Tibial nerve (tissue), 4 donors: Measurements from ENCODE around the gene PRL. TPM values are rescaled to one million over a fixed set of nuclear protein-coding genes. Genes with fewer than 3 reads are reported as not detected.

Source experiments
- DNase-seq, 2 donors: peaks; one replicate each; pipeline ENCODE4 v3.0.0-alpha.2; 2019; ENCODE audit warnings: low spot score in 2 of 2
- H3K27ac ChIP-seq, 4 donors: fragments of 200-600 bp; sonication (generic) in 3 of 4; one replicate each; pipeline ENCODE4 v1.5.1; 2017 to 2019; ENCODE audit warnings: mild to moderate bottlenecking in 1 of 4
- H3K27me3 ChIP-seq, 2 donors: fragments of 200-600 bp; sonication (generic) in 1 of 2; one replicate each; pipeline versions ENCODE4 v1.5.1 to v1.6.0; 2017 to 2019
- H3K36me3 ChIP-seq, 3 donors: fragments of 200-600 bp; sonication (generic); one replicate each; pipeline ENCODE4 v1.5.1; 2018 to 2019
- H3K4me1 ChIP-seq, 4 donors: fragments of 200-600 bp; sonication (generic) in 3 of 4; one replicate each; pipeline ENCODE4 v1.5.1; 2017 to 2019
- H3K4me3 ChIP-seq, 4 donors: fragments of 200-600 bp; sonication (generic) in 3 of 4; one replicate each; pipeline ENCODE4 v1.5.1; 2017 to 2019; ENCODE audit warnings: mild to moderate bottlenecking in 1 of 4, moderate library complexity in 1 of 4
- H3K9me3 ChIP-seq, 4 donors: fragments of 200-600 bp; sonication (generic) in 3 of 4; one replicate each; pipeline ENCODE4 v1.5.1; 2017 to 2019
- EP300 ChIP-seq, 2 donors: sonication (generic); formaldehyde crosslinking; IDR thresholded peaks; one replicate each; pipeline ENCODE4 v1.6.1; 2017; ENCODE audit warnings: antibody characterized with exemption in 2 of 2, mild to moderate bottlenecking in 1 of 2
- POLR2A ChIP-seq, 2 donors: fragments of 450-650 bp; IDR thresholded peaks; one replicate each; pipeline ENCODE4 v1.6.1; 2017; ENCODE audit warnings: antibody characterized with exemption in 2 of 2, mild to moderate bottlenecking in 2 of 2, moderate library complexity in 2 of 2
- WGBS, 2 donors: methylation state at CpG; one replicate each; pipeline ENCODE4 v1.1.5; 2018; 5-methylcytosine and 5-hydroxymethylcytosine counted together
- total RNA-seq, 4 donors: library from RNA; depleted of rRNA; stranded (reverse); fragments of >200 nt; gene quantifications; one replicate each; pipeline ENCODE4 v1.1.0, GENCODE V29; 2016
- TF ChIP-seq, protein P1 (sequence below), 5 experiments: fragments of 200-600 bp in 3 of 5; fragments of 450-650 bp in 2 of 5; sonication (generic) in 3 of 5; IDR thresholded peaks; one replicate each; pipeline ENCODE4 v1.5.1; 2016 to 2019; ENCODE audit warnings: antibody characterized with exemption in 5 of 5, mild to moderate bottlenecking in 3 of 5, moderate library complexity in 2 of 5

The PRL gene
- total RNA-seq, result not detected

DNA sequence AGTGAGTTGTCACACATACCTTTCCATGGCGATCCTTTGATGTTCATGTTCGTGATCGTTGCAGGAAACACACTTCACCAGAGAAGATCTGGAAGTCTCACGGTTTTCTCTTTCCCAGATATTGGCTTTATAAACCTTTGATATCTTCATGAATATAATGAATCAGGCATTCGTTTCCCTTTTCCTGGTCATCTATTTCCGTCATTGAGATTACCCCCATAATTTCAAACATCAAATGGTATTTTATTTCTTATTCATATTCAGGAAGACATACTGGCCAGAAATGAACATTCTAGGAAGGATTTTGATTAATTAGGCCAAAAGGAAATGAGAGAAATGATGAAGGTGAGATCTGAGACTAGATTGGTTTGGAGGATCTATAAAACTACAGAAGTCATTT is at the start of gene PRL:
PRL (minus strand) TSS at position 101 of the 400 bp plus-strand sequence; CDS start at position 47, 54 bp downstream.
- TF ChIP-seq, protein P1, sequence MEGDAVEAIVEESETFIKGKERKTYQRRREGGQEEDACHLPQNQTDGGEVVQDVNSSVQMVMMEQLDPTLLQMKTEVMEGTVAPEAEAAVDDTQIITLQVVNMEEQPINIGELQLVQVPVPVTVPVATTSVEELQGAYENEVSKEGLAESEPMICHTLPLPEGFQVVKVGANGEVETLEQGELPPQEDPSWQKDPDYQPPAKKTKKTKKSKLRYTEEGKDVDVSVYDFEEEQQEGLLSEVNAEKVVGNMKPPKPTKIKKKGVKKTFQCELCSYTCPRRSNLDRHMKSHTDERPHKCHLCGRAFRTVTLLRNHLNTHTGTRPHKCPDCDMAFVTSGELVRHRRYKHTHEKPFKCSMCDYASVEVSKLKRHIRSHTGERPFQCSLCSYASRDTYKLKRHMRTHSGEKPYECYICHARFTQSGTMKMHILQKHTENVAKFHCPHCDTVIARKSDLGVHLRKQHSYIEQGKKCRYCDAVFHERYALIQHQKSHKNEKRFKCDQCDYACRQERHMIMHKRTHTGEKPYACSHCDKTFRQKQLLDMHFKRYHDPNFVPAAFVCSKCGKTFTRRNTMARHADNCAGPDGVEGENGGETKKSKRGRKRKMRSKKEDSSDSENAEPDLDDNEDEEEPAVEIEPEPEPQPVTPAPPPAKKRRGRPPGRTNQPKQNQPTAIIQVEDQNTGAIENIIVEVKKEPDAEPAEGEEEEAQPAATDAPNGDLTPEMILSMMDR (IDR thresholded peaks at IDR 0.05), result no peak
- TF ChIP-seq POLR2A (IDR thresholded peaks at IDR 0.05), result no peak
- TF ChIP-seq EP300 (IDR thresholded peaks at IDR 0.05), result no peak
- 93 to 94% methylated on average over 6 of the region's 6 CpGs for WGBS, 2 donors
- DNase-seq, result no peak
- Histone ChIP-seq H3K4me1 (peaks cover 0 to 6% (median 0%) of the 10 kb centered on the region in 4 donors), H3K27me3 (no peaks in the 10 kb centered on the region), H3K27ac (no peak within 1 kb of the TSS), H3K36me3 (no peaks in the 10 kb centered on the region), H3K9me3 (no peaks in the 10 kb centered on the region), H3K4me3 (no peak within 1 kb of the TSS)

DNA sequence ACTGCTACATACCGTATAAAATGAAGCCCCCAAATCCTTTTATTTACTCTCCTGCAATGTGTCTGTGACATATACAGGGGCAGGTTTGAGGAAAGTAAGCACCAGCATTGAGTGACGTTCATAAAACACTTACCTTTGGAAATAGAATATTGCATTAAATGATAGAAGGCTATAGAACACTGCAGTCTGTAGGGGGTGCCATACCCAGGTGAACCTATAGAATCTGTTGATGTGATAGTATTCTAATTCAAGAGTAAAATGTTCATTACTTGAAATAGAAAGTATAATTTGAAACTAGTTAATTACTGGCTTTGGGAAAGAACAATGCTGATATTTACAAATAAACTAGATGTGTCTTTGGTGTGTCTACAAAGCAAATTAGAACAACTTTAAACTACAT is 47.0 kb upstream of the PRL start:
- TF ChIP-seq, protein P1 (IDR thresholded peaks at IDR 0.05), result no peak
- no peak for TF ChIP-seq POLR2A (IDR thresholded peaks at IDR 0.05)
- TF ChIP-seq EP300 (IDR thresholded peaks at IDR 0.05), result no peak
- Histone ChIP-seq H3K9me3 (no peaks in the 10 kb centered on the region), H3K27ac (no peak overlapping the region), H3K27me3 (no peaks in the 10 kb centered on the region), H3K36me3 (no peaks in the 10 kb centered on the region), H3K4me3 (no peak overlapping the region), H3K4me1 (no peaks in the 10 kb centered on the region)
- no peak for DNase-seq
- WGBS, 2 donors, result 80 to 84% methylated on average over 2 of the region's 2 CpGs

DNA sequence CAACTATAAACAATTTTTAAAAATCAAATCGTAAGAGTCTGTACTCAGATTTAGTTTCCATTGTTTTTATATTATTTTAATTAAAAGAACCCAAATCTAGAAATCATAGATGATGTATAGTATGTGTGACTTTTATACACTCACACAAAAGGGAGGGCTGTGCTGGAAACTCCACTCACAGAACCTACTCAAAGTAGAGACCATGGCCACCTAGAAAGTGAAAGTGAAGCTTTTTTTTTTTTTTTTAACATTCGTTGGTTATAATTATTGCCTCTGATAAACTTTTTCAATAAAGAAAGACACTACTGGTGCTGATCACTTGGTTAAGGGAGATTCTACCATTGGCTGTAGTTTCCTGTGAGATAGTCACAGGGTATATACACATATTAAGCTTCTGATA is 37.9 kb upstream of the PRL start:
- Histone ChIP-seq H3K4me1 (no peaks in the 10 kb centered on the region), H3K4me3 (no peak overlapping the region), H3K36me3 (no peaks in the 10 kb centered on the region), H3K9me3 (no peaks in the 10 kb centered on the region), H3K27ac (no peak overlapping the region), H3K27me3 (no peaks in the 10 kb centered on the region)
- TF ChIP-seq POLR2A (IDR thresholded peaks at IDR 0.05) (no peak), EP300 (IDR thresholded peaks at IDR 0.05) (no peak)
- TF ChIP-seq, protein P1 (IDR thresholded peaks at IDR 0.05), result no peak
- DNase-seq, result no peak
- 63 to 72% methylated on average over 2 of the region's 2 CpGs for WGBS, 2 donors

DNA sequence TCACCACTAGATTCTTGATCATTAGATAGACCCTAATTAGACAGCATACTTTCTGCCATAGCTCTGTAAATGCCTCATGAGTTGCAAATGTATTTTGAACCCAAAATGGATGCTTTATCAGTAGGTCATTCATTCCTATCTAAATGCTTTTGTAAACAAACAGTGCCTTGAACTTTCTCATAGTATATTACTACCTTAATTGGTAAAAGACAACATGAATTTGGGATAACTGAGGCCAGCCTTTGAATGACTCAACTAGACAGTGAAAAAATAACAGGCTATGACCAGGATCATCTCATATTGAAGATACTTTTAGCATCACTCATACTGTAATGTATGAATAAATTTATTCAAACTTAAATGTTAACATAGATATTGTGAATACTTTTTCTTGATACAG is 37.0 kb upstream of the PRL start:
- TF ChIP-seq POLR2A (IDR thresholded peaks at IDR 0.05) (no peak), EP300 (IDR thresholded peaks at IDR 0.05) (no peak)
- TF ChIP-seq, protein P1 (IDR thresholded peaks at IDR 0.05), result no peak
- Histone ChIP-seq H3K36me3 (no peaks in the 10 kb centered on the region), H3K4me1 (no peaks in the 10 kb centered on the region), H3K27ac (no peak overlapping the region), H3K4me3 (no peak overlapping the region), H3K27me3 (no peaks in the 10 kb centered on the region), H3K9me3 (no peaks in the 10 kb centered on the region)
- DNase-seq, result no peak

DNA sequence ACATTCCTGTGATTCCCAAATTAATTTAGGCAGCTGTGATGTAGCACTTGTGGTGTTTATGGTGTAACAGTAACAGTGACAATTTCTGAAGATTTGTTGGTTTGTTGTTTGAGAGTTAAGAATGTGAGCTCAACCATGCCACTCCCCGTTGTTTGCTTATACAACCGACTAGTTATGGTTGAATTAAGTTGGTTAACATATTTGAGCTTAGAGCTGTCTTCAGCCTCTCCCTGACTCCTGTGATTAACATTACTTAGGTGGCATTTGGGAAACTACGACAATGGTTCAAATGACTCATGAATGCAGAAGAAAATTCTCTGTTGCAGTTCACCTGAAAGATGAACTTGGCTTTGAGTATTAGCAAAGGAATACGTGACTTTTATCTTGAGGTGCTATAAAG is 35.9 kb upstream of the PRL start:
- Histone ChIP-seq H3K27ac (no peak overlapping the region), H3K9me3 (no peaks in the 10 kb centered on the region), H3K4me3 (no peak overlapping the region), H3K36me3 (no peaks in the 10 kb centered on the region), H3K4me1 (no peaks in the 10 kb centered on the region), H3K27me3 (no peaks in the 10 kb centered on the region)
- no peak for DNase-seq
- TF ChIP-seq EP300 (IDR thresholded peaks at IDR 0.05), result no peak
- WGBS, 2 donors, result 79 to 83% methylated on average over 4 of the region's 4 CpGs

DNA sequence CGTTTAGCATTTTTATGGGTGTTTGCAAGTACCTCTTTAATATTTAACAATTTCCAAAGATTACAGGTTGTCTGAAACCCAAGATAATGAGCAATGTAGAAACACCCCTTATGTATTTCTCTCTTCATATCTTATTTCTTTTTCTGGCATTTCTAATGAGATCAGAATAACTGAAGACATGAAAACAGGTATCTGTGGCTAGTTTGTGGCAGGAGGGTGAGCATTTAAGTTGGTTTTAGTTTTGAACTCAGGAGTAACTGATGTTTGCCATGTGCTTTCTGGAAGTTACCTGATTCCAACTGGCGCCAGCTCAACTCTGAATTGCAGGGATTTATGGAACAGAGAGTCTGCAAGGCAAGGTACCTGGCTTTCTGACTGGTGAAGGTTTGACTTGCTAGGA is 35.4 kb upstream of the PRL start:
- WGBS, 2 donors, result 93 to 97% methylated on average over 2 of the region's 2 CpGs
- TF ChIP-seq, protein P1 (IDR thresholded peaks at IDR 0.05), result no peak
- TF ChIP-seq POLR2A (IDR thresholded peaks at IDR 0.05) (no peak), EP300 (IDR thresholded peaks at IDR 0.05) (no peak)
- H3K4me1 ChIP-seq, result no peaks in the 10 kb centered on the region
- H3K4me3 ChIP-seq, result no peak overlapping the region
- no peak for DNase-seq
- no peaks in the 10 kb centered on the region for H3K9me3 ChIP-seq
- no peak overlapping the region for H3K27ac ChIP-seq
- H3K27me3 ChIP-seq, result no peaks in the 10 kb centered on the region
- no peaks in the 10 kb centered on the region for H3K36me3 ChIP-seq
